G401.6 (cell line): ENCODE measurements around the gene MPV17.
A peak's percentile ranks its signal among the peaks of the same experiment; 100 is the strongest.
"Not testable (repeated sequence)": the region's sequence is repeated elsewhere in the genome, so short reads cannot be mapped to it uniquely, and the experiment has no call there.

ENCODE experiments used
- FAIRE-seq: peaks from 2 replicates; lab custom pipeline; 2012; peaks lifted over from hg19 to GRCh38; lab: Jason Lieb, UNC

Gene MPV17

GRCh38 chr2:27323596-27324285, 844 bp upstream of the MPV17 start:
- FAIRE-seq = no peak

- FAIRE-seq = no peak
These were observed 564 bp downstream of the MPV17 start for GRCh38 chr2:27322301-27322765.

GRCh38 chr2:27320958-27321543, 1.8 kb downstream of the MPV17 start:
- FAIRE-seq = no peak

GRCh38 chr2:27319839-27320238, 3.1 kb downstream of the MPV17 start:
- not testable (repeated sequence) for FAIRE-seq

GRCh38 chr2:27316655-27317412, 6.1 kb downstream of the MPV17 start:
- no peak for FAIRE-seq

- no peak for FAIRE-seq
These were observed 7.8 kb downstream of the MPV17 start for GRCh38 chr2:27315122-27315521.

GRCh38 chr2:27314709-27315108, 8.2 kb downstream of the MPV17 start:
- no peak for FAIRE-seq

- FAIRE-seq = no peak
These were observed 8.8 kb downstream of the MPV17 start for GRCh38 chr2:27313882-27314645.

- no peak for FAIRE-seq
These were observed 10.7 kb downstream of the MPV17 start for GRCh38 chr2:27312152-27312551.

- FAIRE-seq = no peak
These were observed 13.2 kb downstream of the MPV17 start for GRCh38 chr2:27309651-27310050.

GRCh38 chr2:27308359-27308881, 14.5 kb downstream of the MPV17 start, which contains the start of gene UCN:
UCN (minus strand) TSS chr2:27308445; CDS start chr2:27307895, 550 bp downstream.
- no peak for FAIRE-seq

GRCh38 chr2:27307545-27308358, 15.1 kb downstream of the MPV17 start:
- FAIRE-seq = no peak

- FAIRE-seq = no peak
These were observed 15.7 kb downstream of the MPV17 start for GRCh38 chr2:27307287-27307544.

GRCh38 chr2:27306573-27307286, 16.2 kb downstream of the MPV17 start:
- no peak for FAIRE-seq

- FAIRE-seq = no peak
These were observed 16.8 kb downstream of the MPV17 start for GRCh38 chr2:27306136-27306535.

GRCh38 chr2:27305516-27305915, 17.4 kb downstream of the MPV17 start:
- no peak for FAIRE-seq

- FAIRE-seq = no peak
These were observed 18.2 kb downstream of the MPV17 start for GRCh38 chr2:27304488-27305240.

- FAIRE-seq = peak; percentile 91
These were observed 19.5 kb downstream of the MPV17 start for GRCh38 chr2:27303093-27304025.

GRCh38 chr2:27300606-27301005, 22.3 kb downstream of the MPV17 start:
- FAIRE-seq = not testable (repeated sequence)
